NCI-H2171 (cell line): ENCODE measurements around the gene VWA2.

ENCODE experiments used
- DNase-seq: peaks from one replicate; lab custom pipeline; 2025; lab: John Stamatoyannopoulos, UW

VWA2 gene, protein sequence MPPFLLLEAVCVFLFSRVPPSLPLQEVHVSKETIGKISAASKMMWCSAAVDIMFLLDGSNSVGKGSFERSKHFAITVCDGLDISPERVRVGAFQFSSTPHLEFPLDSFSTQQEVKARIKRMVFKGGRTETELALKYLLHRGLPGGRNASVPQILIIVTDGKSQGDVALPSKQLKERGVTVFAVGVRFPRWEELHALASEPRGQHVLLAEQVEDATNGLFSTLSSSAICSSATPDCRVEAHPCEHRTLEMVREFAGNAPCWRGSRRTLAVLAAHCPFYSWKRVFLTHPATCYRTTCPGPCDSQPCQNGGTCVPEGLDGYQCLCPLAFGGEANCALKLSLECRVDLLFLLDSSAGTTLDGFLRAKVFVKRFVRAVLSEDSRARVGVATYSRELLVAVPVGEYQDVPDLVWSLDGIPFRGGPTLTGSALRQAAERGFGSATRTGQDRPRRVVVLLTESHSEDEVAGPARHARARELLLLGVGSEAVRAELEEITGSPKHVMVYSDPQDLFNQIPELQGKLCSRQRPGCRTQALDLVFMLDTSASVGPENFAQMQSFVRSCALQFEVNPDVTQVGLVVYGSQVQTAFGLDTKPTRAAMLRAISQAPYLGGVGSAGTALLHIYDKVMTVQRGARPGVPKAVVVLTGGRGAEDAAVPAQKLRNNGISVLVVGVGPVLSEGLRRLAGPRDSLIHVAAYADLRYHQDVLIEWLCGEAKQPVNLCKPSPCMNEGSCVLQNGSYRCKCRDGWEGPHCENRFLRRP

DNA sequence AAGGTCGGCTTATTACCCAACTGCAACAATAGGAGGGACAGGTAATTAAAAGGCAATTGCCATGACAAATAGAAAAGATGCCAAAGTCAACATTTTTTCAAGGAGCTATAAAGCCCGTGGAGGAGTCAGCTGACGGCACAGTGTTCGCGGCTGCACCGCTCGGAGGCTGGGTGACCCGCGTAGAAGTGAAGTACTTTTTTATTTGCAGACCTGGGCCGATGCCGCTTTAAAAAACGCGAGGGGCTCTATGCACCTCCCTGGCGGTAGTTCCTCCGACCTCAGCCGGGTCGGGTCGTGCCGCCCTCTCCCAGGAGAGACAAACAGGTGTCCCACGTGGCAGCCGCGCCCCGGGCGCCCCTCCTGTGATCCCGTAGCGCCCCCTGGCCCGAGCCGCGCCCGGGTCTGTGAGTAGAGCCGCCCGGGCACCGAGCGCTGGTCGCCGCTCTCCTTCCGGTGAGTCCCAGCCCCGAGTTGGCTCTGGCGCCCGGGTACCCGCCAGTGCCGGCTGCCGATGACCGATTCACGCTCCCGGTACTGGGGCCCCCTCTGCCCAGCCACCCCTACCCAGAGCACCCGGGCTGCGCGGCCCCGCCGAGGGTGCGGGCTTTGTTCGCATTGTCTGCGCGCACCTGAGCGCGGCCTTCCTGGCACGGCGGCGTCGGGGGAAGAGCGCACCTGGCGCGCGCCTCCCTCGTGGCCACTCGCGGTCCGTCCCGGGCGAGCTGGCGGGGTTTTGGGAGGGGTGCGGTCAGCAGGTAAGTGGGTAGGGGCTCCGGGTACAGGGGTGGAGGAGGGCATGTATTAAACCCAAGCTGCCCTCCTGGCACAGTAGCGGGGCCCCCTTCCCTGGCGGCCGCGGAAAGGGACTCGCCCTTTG, at the start of gene VWA2:
Gene VWA2 (plus strand): TSS at position 138 of the 877 bp plus-strand sequence. CDS start 9,460 bp downstream, outside the sequence.
- DNase-seq = no peak

DNA sequence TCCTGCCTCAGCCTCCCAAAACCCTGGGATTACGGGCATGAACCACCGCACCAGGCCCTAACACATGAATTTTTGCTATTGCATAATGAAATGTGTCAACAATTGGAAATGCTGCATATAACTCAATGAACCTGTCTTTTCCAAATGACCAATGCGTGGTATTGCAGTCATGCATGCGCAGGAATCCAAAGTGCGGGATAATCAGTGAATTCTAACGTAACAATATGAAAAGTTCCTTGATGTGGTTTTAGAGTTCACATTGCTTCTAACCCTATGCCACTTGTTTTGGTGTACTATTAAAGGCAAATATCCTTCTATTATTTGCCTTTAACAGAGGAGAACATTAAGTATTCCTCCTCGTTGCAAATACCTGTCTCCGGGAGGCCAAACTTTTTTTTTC, 49.4 kb upstream of the VWA2 start:
- DNase-seq = no peak

DNA sequence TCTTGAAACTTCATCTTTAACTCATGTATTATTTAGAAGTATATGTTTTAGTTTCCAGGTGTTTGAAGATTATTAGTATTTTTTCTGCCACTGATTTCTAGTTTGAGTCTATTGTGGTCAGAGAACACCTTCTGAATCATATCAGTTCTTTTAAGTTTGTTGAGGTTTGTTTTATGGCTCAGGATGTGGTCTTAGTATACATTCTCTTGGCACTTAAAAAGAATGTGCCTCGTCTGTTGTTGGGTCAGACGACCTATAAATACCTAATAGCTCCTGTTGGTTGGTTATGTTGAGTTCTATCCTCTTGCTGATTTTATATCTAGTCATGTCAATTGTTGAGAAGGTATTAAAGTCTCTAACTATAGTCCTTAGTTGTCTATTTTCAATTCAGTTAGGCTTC, 44.0 kb upstream of the VWA2 start:
- DNase-seq = no peak

DNA sequence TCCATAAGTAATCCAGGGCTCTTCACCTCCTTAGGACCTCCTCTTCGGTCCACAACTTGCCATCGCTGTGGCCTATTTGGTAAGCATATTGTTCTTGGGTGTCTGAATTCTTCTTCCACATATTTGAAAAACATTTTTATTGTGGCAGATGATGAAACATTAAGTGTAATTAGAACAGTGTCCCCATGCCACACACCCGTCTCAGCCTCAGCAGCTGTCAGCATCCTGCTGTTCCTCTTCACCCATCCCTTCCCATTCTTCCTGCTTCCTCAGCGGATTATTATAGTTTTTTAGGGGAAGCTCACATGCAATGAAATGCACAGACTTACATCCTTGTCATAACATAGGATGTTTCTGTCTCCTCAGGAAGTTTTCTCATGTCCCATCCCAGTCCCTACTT, 39.8 kb upstream of the VWA2 start:
- DNase-seq = no peak

DNA sequence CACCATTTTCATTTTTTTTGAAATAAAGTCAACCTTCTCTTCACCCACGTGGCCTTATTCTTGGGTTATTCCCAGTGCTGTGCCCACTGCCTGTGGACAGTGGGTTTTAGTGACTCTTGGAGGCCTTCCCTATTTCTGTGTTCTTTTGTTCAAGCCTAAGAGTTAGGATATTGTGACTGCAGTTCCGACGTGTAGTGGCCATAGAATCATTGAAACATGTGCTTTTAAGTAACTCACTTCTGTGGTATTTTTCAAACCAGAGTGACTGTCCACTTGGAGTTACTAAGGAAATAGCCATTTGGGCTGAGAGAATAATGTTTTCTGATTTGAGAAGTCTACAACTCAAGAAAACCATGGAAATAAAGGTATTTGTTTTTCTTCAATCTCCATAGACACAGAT, 36.2 kb upstream of the VWA2 start:
- DNase-seq = no peak

DNA sequence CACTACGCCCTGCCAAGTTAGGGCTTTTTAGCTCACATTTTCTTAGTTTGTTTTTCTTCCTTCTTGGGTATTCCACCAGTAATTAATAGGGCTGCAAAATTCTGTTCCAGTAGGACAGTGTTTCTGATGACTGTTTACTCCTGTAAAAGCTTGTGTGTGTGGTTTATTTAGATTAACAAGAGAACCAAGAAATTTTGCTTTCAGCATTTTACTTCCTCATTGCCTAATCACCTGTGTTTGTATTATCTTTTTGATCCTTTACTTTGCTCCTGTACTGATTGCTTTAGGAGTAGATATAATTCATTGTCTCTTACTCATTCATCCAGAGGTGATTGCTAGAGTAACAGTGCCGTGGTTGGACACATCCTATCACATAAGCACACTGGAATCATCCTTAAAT, 32.2 kb upstream of the VWA2 start:
- no peak for DNase-seq

DNA sequence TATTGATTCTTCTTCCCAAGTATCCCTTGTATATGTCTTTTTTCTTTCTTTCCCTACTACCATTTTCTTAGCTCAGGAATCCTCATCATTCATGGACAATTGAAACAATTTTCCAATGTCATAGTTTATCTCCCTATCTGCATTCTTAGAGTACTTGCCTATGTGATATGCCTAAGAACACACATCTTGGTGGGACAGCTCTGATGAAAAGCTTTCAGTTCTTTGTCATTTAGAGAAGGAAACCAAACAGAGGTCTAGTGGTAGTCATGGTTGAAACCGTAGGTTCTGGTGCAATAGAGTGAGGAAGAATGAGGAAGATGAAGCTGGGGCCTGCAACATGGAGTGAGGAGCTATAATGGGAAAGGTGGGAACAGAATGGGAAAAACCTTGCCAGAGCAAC, 31.7 kb upstream of the VWA2 start:
- no peak for DNase-seq

DNA sequence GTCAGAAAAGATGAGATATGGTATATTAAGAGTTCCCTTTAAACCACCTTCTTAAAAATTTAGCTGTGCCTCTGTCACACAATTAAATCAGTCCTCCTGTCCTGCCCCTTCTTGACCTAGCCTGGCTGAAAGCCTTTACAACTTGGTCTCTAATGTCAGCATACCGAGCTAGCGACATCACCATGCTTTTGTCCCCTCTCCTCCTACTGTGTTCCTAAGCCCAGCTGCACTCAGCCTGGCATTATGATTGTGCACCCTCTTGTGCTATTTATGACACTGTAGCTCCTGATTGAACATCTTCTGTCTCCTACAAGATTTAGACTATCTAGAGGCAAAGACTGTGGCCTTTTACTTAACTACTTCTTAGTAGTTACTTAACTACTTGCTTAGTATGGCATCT, 30.7 kb upstream of the VWA2 start:
- no peak for DNase-seq

DNA sequence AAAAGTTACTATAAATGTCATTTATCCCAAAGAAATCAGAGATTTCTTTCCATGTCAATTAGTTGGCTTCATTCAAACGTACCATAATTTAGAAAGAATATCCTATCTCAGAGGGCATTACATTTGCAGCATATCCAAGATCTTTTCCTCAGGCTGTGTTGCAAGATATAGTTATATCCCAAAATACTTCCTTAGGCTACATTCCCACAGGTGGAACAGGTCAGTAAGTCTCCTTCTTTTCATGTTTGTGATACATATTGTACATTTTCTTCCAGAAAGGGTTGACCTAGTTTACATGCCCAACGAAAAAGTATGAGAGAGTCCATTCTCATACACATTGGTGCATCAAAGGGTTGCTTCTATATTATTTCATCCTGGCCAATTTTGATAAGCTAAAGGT, 26.9 kb upstream of the VWA2 start:
- no peak for DNase-seq

DNA sequence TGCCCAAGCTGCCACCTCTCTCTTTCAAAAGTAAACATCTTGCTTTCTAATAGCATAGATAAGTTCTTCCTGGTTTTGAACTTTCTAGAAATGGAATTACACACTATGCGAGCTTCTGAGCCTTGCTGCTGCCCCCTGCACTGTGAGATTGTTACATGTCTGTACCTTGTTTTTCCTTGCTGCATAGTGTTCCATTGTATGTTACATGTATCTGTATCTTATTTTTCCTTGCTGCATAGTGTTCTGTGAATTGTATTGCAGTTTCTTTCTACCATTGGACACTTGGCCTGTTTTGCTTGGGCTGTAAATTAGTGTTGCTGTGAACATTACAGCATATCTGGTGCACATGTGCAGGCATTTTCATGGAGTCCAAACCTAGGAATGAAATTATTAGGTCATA, 24.0 kb upstream of the VWA2 start:
- DNase-seq = no peak

DNA sequence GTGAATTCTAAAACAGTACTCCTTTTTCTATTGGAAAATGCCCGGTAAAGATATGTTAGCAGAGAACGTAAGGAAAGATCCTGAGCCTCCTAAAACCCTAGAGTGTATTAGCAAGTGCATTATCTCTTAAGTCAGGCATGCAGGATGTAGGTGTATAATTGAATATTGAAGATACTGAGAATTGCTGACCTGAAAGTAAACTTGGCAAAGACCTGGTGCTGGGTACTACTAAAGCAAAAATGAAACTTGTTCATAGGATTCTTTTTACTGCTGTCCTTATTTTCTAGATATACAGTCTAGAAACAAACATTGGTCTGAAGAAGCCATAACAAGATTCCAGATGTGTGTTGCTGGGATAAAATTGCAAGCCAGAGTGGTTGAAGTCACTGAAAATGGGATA, 18.8 kb upstream of the VWA2 start:
- DNase-seq = no peak

DNA sequence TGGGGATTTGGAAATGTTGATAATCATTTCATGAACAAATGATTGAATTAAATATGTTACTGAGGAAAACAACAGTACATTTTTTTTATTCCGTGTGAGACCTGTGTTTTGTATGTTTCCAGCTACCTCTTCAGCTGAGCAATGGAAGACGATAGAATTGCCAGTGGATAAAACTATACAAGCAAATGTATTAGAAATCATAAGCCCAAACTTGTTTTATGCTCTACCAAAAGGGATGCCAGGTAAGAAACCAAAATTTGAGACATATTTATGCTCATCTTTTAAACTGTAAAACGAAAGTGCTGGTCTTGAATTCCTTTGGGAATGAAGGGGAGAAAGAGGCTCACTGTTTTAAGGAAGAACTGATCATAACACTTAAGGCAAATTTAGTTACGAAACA, 17.8 kb upstream of the VWA2 start:
- no peak for DNase-seq

DNA sequence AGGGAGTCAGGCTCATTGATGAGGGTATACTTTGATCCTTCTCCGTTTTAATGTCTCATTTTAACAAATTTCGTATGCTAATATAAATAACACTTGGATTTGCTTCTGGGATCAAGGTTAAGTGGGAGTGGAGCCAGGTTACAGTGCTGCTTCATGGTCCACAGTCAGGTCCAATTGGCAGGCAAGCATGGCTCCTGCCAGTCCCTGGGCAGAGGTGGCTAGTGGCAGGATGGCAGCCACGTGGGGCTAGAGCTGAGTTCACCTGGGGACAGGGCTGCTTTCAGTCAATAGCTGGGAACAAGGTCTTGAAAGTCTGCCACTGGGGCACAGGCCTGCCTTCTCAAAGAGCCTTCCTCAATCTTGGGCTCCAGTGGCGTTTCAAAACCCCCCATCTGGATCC, 16.0 kb upstream of the VWA2 start:
- no peak for DNase-seq

DNA sequence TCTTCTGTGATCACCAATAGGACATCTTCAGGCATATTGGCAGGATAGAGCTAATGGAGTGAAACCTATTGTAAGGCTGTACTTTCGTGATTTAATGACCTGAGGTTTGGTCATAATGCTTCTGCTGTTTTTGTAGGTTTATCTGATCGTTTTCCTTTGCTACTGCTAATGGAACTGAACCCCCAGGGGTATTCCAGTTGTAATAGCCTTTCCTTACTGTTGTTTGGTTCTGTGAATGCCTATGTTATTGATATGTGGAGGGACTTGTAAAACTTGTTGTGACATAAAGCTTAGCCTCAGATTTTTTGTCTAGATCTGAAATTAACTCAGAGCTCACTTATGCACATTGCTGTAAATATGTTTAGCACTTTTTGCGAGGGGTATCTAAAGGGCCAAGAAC, 10.9 kb upstream of the VWA2 start:
- DNase-seq = no peak

DNA sequence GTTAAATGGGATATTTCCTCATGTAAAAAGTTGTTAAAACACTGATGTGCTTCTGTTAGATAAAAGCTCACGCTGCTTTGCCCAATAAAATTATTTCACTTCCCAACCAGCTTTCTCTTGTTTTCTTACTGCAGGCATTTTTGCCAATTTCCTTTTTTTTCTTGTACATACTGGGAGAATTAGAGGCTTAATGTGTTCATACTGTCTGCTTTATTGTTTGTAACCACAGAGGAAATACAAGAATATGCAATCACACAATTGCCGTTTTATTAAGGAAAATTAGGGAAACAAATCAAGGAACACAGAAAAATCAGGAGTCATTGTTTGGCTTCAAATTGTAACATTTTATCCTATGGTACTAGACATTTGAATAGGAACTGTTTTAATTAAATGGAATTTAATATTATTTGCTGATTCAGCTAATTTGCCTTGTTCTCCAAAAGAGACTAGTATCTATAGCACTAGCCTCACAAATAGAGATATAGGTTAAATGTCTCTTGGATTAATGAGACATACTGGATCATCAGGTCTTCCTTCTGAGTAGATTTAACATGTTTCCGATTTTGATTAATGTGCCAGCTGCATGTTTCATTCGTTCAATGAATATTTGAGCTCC, 6.4 kb upstream of the VWA2 start:
- no peak for DNase-seq

DNA sequence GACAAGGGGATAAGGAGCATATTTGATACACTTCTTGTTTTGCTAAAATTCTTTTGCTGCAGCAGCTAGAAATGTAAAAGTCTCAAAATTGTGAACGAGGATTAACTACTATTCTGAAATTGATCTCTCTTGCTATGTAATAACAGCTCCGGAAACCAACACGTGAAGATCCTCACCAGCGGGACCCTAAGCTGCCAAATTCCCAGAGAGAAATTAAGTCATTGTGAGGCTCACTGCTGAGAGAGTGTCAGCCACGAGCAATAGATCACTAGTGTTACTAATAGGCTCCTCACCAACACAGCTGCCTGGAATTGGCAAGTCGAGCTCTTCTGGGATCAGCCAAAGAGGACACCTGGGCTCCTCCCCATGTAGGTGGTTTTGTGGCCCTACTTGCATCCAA, 5.6 kb upstream of the VWA2 start:
- no peak for DNase-seq

DNA sequence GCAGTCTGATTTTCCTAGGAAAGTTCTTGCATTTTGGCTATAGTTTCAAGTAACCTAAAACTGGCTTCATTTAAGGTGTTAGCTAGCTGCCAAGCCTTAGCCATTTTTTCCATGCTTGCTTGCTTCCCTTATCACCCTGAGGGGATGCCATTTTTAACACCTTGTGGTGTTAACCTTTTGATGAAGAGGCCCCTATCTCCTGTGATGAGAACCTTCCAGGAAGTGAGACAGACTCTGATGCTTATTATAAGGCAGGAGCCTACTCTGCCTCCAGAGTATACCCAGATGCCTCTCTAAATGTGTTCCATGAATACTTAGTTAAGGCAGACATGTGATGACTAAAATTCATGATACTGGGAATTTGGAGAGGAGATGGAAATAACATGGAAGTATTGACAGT, 4.9 kb upstream of the VWA2 start:
- DNase-seq = no peak

DNA sequence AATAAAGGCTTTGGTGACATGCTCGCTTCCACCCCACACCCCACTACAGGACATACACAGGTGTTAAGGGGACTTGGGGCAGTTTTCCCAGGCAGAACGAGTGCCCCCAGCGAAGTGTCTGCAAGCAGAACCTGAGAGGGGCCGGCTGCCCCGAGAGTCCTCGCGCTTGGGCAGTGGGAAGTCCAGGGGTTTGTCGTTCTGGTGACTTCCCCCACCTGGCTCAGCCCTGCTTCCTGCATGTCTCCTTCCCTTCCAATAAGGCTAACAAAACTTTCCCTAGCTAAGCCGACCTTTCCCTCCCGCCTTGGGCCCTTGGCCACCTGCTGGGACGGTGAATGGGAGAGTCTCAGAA, 916 bp downstream of the VWA2 start:
- DNase-seq = no peak

DNA sequence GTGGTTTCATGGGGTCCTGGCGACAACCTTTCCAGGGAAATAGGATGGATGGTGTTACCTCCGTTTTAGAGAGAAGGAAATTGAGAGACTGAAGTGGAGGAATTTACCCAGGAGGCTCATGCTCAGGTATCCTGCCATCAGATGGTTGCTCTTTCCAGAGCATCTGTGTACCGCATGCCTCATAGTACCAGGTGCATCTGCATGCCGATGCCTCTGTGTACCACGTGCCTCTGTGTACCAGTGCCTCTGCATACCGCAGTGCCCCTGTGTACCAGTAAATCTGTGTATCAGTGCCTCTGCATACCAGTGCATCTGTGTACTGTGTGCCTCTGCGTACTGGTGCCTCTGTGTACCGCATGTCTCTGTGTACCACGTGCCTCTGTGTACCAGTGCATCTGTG, 3.2 kb downstream of the VWA2 start:
- no peak for DNase-seq

DNA sequence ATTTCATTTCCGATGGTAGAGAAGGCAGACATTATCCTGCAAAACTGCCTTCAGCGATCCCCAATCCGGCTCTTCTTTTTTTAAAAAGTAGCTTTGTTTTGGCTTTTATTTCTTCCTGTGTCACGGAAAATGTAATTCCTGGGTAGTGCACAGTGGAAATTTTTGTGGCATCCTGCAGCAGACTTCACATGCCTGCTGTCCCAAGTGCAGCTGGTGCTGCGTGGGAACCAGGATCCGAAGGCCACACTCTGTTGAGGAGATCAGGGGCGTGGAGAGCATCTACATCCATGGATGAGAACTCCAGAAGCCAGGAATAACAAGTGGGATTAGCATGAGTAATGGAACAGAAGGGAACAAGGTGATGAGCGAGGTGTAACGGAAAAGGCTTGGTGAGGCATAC, 4.6 kb downstream of the VWA2 start:
- no peak for DNase-seq

DNA sequence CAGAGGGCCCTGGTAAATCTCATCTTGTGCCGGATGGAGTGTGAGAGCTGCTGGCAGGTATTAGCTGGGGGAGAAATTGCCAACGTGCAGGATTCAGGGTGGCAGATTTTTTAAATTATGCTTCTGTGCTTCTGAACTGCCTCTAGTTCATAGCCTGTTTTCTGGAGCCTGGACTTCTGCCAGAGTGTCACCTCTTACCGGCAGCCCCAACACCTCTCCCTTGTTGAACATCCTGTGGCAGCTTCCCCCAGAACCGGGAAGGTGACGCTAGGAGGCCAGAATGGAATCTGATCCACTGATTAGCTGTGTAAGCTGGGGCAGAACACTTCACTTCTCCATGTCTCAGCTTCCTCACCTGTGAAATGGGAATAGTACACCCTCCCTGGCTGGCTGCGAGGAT, 5.1 kb downstream of the VWA2 start:
- DNase-seq = no peak

DNA sequence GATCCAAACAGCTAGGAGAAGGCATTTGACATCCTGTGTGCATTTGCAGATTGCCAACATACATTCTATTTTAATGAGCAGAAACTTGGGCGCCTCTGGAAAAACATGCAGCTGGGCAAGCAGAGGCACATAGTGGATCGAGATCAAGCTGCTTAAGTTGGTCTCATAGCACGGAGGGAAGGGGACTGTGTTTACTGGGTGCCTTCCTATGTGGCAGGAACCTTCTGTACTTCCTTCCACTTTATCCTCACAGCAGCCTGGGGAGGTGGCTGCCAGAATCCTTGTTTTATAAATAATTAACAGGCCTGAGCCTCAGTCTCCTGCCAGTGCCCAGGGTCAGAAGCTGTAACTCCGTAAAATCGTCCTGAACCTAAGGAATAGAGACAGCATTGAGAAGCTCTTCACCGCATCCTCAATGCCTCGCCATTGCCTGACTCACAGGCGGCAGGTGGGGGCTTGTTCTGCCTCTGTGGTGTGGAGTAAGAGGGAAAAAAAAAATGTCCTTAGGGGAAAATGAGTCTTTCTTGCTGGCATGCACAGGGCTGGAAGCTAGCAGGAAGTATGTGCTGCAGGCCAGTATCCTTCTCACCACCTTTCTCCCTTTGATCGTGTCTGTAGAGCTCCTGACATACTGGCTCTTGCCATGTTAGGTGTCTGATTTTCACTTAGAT, 6.2 kb downstream of the VWA2 start:
- no peak for DNase-seq
